AG09319 (cell line): ENCODE data around the gene BIN2.
"Not testable (repeated sequence)": the region's sequence is repeated elsewhere in the genome, so short reads cannot be mapped to it uniquely, and the experiment has no call there.

Experiments
- DNase-seq: peaks from one replicate; pipeline ENCODE4 v3.0.0-alpha.2; 2010; ENCODE audit warnings: low read depth; ENCODE audit errors: extremely low read depth
- TF ChIP-seq, protein P1 (sequence below): IDR thresholded peaks from 2 replicates; pipeline ENCODE4 v1.5.1; 2011; ENCODE audit warnings: low read depth, mild to moderate bottlenecking, inconsistent platforms, low read length, moderate library complexity

The BIN2 gene

DNA sequence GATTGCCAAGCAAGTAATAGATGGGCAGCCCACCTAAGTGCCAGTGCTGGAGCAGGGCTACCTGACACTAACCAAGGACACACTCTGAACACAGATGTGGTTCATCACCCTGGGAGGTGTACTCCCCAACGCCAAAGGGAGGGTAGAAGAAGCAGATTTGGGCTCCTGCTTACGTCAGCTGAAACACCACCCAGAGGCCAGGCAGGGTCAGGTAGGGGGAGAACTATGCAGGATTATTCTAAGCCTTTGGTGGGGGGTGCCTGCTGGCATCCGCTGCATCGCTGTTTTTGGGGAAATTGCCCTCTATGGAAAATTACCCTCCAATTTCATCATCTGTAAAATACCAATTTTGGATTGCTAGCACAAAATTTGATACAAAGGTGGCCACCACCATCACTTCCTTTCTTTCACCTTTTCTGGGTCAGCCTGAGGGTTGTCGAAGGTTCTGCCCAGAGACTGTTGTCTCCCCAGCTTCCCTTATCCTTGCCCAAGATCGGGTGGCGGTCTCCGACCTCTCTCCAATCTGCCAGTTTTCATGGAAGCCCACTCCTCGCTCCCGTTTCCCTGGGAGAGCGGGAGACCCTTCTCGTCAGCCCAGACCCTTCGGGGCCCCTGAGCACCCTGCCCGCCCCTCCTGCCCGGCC lies 535 bp downstream of the BIN2 start:
- DNase-seq: no peak
- TF ChIP-seq, protein P1, sequence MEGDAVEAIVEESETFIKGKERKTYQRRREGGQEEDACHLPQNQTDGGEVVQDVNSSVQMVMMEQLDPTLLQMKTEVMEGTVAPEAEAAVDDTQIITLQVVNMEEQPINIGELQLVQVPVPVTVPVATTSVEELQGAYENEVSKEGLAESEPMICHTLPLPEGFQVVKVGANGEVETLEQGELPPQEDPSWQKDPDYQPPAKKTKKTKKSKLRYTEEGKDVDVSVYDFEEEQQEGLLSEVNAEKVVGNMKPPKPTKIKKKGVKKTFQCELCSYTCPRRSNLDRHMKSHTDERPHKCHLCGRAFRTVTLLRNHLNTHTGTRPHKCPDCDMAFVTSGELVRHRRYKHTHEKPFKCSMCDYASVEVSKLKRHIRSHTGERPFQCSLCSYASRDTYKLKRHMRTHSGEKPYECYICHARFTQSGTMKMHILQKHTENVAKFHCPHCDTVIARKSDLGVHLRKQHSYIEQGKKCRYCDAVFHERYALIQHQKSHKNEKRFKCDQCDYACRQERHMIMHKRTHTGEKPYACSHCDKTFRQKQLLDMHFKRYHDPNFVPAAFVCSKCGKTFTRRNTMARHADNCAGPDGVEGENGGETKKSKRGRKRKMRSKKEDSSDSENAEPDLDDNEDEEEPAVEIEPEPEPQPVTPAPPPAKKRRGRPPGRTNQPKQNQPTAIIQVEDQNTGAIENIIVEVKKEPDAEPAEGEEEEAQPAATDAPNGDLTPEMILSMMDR: no peak

DNA sequence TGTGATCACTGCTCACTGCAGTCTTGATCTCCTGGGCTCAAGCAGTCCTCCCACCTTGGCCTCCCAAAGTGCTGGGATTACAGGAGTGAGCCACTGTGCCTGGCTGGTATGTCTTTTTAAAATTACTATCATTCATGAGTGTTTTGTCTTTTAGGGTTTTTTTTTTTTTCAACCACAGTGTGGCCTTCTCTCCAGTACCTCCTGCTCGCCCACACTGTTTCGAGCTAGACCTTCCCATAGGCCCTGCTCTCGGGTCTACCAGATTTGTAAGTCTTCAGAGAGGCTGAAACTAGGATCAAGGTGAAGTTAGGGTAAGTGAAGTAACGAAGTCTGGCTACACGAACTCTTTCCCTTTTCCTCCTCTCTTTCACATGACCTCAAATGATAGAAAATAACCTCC lies 1.5 kb downstream of the BIN2 start:
- TF ChIP-seq, protein P1: no peak
- no peak for DNase-seq

DNA sequence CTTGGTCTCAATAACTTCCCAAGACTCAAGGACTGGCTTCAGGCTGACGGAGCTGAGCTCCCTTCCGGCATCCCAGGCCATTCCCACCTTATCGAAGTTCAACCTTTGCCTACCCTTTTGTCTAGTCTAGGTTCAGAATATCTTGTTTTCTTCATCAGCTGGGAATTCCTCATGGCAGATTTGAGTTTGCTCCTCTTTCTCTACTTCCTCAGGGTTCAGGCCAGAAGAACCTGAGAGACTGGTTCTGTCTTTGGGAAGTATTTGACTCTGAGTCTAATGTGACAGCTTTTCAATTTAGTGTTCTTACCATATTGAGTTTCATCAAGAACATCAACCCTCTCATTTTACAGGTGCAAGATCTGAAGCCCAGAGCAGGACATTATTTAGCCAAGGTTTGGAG lies 2.1 kb downstream of the BIN2 start:
- no peak for DNase-seq
- TF ChIP-seq, protein P1: no peak

DNA sequence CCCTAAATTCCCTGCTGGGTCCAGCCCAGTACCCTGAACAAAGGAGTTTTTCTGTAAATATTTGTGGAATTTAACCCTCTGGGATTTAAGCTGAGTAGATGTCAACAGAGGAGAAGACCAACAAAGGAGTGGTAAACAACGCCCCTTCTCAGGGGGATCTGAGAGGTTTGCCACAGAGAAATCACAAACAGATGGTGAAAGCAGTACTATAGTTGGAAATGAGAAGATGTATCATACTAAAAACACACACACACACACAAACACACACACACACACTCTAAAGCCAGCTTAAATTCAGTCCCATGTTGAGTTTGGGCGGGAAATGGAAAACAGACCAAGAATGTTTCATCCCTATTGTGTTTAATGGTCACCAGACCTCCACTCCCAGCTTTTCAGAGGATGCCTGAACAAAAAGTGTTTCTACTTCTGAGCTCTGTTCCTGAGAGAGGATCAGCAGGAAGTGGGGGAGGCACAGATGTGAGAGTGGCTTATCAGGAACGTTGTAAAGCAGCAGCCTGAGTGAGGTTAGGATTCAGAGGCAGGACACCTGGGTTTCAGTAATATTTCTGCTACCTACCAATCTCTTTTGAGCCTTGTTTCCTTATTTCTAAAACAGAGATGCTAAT lies 3.2 kb downstream of the BIN2 start:
- TF ChIP-seq, protein P1: no peak
- peak; percentile 47 for DNase-seq

DNA sequence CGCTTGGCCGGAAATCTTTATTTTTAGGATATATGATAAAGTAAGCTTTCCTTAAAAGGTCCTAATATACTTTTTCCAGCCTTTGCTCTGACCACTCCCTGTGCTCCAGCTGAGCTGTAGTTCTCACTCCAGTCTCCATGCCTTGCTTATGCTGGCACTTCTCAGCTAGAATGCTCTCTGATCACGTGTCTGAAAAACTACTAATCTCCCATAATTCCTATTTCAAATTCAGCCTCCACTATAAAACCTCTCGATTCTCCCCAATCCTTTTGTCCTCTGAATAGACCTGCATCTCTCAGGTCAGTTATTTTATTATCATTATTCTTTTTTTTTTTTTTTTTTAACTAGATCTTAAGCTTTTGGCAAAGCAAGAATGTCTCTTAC lies 3.7 kb downstream of the BIN2 start:
- TF ChIP-seq, protein P1: no peak

DNA sequence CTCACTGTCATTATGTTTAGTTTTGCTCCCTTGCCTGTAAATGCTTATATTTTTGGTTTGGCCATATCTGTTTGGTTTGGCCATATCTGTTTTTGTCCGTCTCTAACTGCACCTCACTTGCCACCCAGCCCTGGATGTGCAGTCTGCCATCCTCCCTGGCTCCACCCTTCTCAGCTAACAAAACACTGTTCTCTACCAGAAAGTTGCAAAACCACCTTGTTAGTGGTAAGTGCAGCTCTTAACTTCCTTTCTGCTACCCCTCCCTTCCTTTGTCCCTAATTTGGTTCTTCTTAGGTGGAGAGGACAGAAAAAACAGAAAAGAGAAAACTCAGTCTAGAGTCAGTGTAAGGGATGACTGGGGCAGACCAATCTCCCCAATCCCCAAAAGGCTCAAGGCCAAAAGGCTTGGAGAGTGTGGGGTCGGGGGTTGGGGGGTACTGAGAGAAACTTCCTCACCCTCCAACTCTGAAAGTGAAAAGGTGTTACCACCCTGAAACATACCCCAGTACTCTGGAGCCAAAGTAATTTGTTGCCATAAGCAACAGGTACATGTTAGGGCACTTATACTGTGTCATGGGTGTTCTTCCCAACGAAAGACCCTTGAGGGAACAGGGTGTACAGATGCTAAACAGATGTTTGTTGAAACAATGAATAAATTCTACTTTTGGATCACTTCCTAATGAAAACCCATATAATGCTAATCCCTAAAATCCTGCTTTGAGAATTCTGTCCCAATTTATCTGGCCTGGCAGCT lies 5.0 kb downstream of the BIN2 start:
- TF ChIP-seq, protein P1: no peak

More for the DNA sequence above, 3.7 kb downstream of the BIN2 start:
- DNase-seq: no peak

DNA sequence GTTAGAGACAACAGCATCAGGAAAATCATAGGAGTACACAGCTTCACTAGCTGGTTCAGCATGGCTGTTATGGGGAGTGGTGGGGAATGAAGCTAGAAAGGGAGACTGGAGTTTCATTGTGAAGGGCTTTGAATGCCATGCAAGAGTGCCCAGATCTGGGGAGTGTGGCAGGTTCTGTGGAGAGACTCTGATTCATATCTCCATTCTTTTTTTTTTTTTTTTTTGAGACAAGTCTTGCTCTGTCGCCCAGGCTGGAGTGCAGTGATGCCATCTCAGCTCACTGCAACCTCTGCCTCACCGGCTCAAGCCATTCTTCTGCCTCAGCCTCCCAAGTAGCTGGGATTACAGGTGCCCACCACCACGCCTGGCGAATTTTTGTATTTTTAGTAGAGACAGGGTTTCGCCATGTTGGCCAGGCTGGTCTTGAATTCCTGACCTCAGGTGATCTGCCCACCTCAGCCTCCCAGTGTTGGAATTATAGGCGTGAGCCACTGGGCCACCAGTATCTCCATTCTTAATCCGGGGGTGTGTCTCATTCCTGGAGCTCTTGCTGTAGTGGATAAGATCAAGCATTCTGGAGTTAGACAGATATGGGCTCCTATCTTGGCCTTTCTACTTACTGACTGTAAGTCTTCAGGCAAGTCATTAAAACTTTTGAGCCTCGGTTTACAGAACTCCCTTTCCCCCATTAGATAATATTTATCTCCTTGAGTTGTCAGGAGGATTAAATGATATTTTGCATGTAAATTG lies 5.7 kb downstream of the BIN2 start:
- DNase-seq: not testable (repeated sequence)

More for the DNA sequence above, 5.0 kb downstream of the BIN2 start:
- DNase-seq: no peak
